BE2C (cell line): ENCODE data around the gene INPPL1.
A peak's percentile ranks its signal among the peaks of the same experiment; 100 is the strongest.

Experiments used
- DNase-seq: peaks from one replicate; pipeline ENCODE4 v3.0.0-alpha.2; 2020
- H3K27me3 ChIP-seq: fragments of 250-450 bp; sonication (Bioruptor Pico); 2 replicates; pipeline ENCODE4 v1.5.1; 2020; ENCODE audit warnings: mild to moderate bottlenecking
- H3K36me3 ChIP-seq: fragments of 250-450 bp; sonication (Bioruptor Pico); 2 replicates; pipeline ENCODE4 v1.5.1; 2020; ENCODE audit warnings: mild to moderate bottlenecking
- H3K4me1 ChIP-seq: fragments of 250-450 bp; sonication (Bioruptor Pico); 2 replicates; pipeline ENCODE4 v1.5.1; 2020
- H3K4me3 ChIP-seq: 2 replicates; pipeline ENCODE4 v1.5.1; 2011; ENCODE audit warnings: low read depth, low read length
- H3K9me3 ChIP-seq: fragments of 250-450 bp; sonication (Bioruptor Pico); 2 replicates; pipeline ENCODE4 v1.5.1; 2020
- TF ChIP-seq, protein P1 (sequence below): IDR thresholded peaks from 2 replicates; pipeline ENCODE4 v1.5.1; 2012; ENCODE audit warnings: mild to moderate bottlenecking, low read depth, low read length

INPPL1 gene

DNA sequence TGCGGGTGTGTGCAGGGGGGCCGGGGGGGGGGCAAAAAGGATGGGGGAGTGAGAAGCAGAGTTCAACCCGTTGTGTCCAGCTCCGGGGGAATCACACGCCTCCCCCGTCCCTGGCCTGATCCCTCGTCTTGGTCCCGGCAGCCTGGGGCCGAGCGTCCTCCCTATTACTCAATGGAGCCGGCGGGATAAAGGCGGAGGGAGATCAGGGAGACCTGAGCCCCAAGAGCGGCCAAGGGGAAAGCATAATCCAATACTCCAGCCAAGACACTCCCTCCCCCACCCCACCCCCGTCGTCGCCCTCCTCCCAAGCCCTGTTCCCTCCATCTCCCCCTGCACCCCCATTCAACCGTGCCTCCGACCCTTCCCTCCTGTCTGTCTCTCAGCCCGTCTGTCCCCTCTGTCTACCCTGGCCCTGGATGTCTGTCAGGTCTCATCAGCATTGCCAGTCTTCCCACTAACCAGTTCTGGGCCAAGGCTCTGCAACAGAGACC lies 16.8 kb downstream of the INPPL1 start:
- no peaks in the 10 kb centered on the region for H3K9me3 ChIP-seq
- H3K36me3 ChIP-seq: peaks cover 70% of the 10 kb centered on the region
- peaks cover 22% of the 10 kb centered on the region for H3K4me1 ChIP-seq
- peak overlapping the region; percentile 100 for H3K4me3 ChIP-seq
- TF ChIP-seq, protein P1, sequence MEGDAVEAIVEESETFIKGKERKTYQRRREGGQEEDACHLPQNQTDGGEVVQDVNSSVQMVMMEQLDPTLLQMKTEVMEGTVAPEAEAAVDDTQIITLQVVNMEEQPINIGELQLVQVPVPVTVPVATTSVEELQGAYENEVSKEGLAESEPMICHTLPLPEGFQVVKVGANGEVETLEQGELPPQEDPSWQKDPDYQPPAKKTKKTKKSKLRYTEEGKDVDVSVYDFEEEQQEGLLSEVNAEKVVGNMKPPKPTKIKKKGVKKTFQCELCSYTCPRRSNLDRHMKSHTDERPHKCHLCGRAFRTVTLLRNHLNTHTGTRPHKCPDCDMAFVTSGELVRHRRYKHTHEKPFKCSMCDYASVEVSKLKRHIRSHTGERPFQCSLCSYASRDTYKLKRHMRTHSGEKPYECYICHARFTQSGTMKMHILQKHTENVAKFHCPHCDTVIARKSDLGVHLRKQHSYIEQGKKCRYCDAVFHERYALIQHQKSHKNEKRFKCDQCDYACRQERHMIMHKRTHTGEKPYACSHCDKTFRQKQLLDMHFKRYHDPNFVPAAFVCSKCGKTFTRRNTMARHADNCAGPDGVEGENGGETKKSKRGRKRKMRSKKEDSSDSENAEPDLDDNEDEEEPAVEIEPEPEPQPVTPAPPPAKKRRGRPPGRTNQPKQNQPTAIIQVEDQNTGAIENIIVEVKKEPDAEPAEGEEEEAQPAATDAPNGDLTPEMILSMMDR: no peak
- H3K27me3 ChIP-seq: no peaks in the 10 kb centered on the region
- peak; percentile 79 for DNase-seq

DNA sequence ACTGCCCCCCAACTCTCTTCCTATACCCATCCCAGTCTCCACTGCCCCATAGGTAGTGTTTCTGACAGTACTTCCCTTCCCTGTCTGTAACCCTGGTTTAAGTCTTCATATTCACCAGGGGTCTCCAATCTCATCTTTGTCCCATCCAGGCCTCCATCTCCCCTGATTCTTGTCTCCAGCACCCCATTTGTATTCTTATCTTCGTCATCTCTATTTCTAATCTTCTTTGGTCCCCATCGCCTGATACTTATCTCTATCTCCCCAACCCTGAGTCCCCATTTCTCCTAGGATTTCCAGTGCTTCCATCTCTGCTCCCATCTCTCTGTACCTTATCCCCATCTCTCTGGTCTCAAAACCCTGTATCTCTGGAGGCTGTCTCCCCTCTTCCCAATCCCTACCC lies 17.6 kb downstream of the INPPL1 start:
- DNase-seq: peak; percentile 13
- TF ChIP-seq, protein P1: no peak
- peaks cover 62% of the 10 kb centered on the region for H3K36me3 ChIP-seq
- H3K27me3 ChIP-seq: no peaks in the 10 kb centered on the region
- no peaks in the 10 kb centered on the region for H3K9me3 ChIP-seq
- peak overlapping the region; percentile 100 for H3K4me3 ChIP-seq
- peaks cover 15% of the 10 kb centered on the region for H3K4me1 ChIP-seq

DNA sequence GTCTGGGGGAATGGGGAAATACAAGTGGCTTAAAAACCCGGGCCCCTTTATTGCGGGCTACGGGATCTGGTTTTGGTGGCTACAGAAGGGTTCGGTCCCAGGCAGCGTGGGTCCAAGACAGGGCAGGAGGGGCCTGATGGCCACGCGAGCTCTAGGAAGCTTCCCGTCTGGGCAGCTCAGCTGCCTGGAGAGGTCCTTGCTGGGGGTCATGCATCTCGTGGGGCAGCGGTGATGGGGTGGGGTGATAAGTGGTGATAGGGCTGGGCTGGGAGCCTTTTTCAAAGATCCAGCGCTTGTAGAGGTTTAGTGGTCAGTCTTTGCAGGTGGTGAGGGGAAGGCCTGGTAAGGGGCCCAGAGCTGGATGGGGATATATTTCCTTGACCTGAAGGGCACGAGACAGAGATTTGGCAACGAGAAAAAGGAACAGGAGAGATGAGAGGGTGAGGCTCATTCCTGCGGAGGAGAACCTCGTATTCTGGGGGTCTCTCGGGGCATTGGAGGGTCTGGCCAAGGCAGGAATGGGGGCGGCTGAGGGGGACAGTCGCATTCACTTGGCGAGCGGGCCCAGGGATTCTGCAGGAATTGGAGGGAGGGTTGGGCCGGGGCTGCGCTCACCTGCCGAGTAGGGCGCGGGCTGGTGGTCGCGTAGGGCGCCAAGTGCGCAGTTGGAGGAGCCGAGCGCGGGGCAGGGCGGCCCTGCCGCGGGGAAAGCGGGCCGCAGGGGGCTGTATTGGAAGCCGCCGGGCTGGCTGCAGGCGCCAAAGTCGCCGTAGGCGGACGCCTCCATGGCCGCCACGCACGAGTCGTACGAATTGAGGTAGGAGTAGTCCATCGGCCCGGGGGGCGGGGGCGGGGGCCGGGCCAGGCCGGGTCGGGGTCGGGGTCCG lies 18.8 kb downstream of the INPPL1 start:
- Histone ChIP-seq H3K27me3 (no peaks in the 10 kb centered on the region), H3K4me3 (peak overlapping the region; percentile 100), H3K4me1 (peaks cover 6% of the 10 kb centered on the region), H3K36me3 (peaks cover 52% of the 10 kb centered on the region), H3K9me3 (no peaks in the 10 kb centered on the region)
- DNase-seq: peak; percentile 27
- TF ChIP-seq, protein P1: no peak

DNA sequence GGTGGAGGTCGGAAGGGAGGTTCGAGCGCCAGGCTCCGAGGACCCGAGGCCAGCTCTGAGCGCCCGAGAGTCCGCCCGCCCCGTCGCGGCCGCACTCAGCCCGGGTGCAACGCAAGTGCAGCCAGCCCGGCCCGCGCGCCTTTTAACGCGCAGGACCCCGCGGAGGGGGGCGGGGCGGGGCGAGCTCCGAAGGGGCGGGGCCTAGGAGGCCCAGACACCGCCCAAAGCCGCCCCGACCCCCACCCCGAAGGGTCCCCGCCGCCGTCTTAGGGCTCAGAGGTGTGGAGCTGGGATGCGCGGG lies 19.4 kb downstream of the INPPL1 start, which contains the start of gene PHOX2A:
PHOX2A (minus strand) TSS at position 117 of the 301 bp plus-strand sequence. CDS start 172 bp downstream, outside the sequence.
- peaks cover 46% of the 10 kb centered on the region for H3K36me3 ChIP-seq
- H3K27me3 ChIP-seq: no peaks in the 10 kb centered on the region
- peak within 1 kb of the TSS; percentile 100 for H3K4me3 ChIP-seq
- TF ChIP-seq, protein P1: no peak
- H3K4me1 ChIP-seq: peaks cover 4% of the 10 kb centered on the region
- no peaks in the 10 kb centered on the region for H3K9me3 ChIP-seq
- peak; percentile 93 for DNase-seq

DNA sequence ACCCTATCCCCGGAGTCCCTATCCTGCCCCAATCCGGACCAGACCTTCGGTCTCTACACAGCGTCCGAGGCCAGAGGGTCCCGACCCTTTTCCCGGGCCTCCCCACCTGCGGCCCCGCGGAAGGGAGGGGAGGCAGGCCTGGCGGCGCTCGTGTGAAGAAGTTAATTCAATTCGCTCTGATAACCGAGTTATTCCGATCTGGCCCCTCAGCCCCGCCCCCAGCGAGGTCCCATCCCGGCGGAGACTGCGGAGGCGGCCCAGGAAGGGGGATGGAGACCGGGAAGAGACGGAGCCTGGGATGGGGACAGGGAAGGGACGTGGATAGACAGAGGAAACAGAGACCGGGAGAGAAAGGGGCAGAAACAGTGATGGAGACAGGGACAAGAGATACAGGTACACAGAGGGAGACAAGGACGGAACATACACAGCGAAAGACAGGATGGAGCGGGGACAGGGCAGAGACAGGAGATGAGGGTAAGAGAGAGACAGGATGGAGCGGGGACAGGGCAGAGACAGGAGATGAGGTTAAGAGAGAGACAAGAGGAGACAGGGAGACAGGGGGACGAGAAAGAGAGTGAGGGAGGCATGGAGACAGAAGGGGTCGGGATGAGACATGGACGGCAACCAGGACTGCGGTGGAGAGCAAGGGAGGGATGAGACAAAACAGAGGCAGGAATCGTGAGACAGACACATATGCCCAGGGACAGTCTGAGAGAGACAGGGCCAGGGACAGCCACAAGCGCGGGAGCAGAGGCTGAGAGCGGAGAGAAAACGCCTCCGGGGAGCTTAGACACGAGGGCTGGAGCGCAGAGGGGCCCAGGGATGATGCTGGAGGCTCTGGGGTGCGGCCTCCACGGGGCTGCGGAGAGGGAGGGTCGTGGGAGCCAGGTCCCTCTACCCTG lies 20.0 kb downstream of the INPPL1 start:
- Histone ChIP-seq H3K27me3 (no peaks in the 10 kb centered on the region), H3K4me1 (peaks cover 4% of the 10 kb centered on the region), H3K36me3 (peaks cover 40% of the 10 kb centered on the region), H3K4me3 (peak overlapping the region; percentile 100), H3K9me3 (no peaks in the 10 kb centered on the region)
- peak; percentile 97 for DNase-seq
- TF ChIP-seq, protein P1: no peak
